ENCODE data around the gene DTX4. TPM values are rescaled to one million over a fixed set of nuclear protein-coding genes. Genes with fewer than 3 reads are reported as not detected.
"Not testable (repeated sequence)": the region's sequence is repeated elsewhere in the genome, so short reads cannot be mapped to it uniquely, and the experiment has no call there.

The DTX4 gene
- polyA plus RNA-seq (ENCODE audit: insufficient read length in 3 of 3), result 10 to 100 TPM; 52.9 to 66.2 (median 53.9) TPM
- long read RNA-seq, donor 1, full-length matches to known transcripts, result 5 of 5 reads
- long read RNA-seq, donor 1, partial matches to known transcripts, result 0 of 5 reads
- long read RNA-seq, donor 1, other reads (novel, unspliced or antisense), result 0 of 5 reads
- long read RNA-seq, donor 2, full-length matches to known transcripts, result 5 of 14 reads
- long read RNA-seq, donor 2, partial matches to known transcripts, result 9 of 14 reads
- long read RNA-seq, donor 2, other reads (novel, unspliced or antisense), result 0 of 14 reads
- long read RNA-seq, donor 3, full-length matches to known transcripts, result 7 of 7 reads
- long read RNA-seq, donor 3, partial matches to known transcripts, result 0 of 7 reads
- long read RNA-seq, donor 3, other reads (novel, unspliced or antisense), result 0 of 7 reads
- long read RNA-seq, donor 4, full-length matches to known transcripts, result 5 of 5 reads
- long read RNA-seq, donor 4, partial matches to known transcripts, result 0 of 5 reads
- long read RNA-seq, donor 4, other reads (novel, unspliced or antisense), result 0 of 5 reads
- long read RNA-seq, donor 5, full-length matches to known transcripts, result 4 of 4 reads
- long read RNA-seq, donor 5, partial matches to known transcripts, result 0 of 4 reads
- long read RNA-seq, donor 5, other reads (novel, unspliced or antisense), result 0 of 4 reads
- long read RNA-seq, donor 6, full-length matches to known transcripts, result 5 of 101 reads
- long read RNA-seq, donor 6, partial matches to known transcripts, result 96 of 101 reads
- long read RNA-seq, donor 6, other reads (novel, unspliced or antisense), result 0 of 101 reads
- long read RNA-seq, donor 7, full-length matches to known transcripts, result 7 of 28 reads
- long read RNA-seq, donor 7, partial matches to known transcripts, result 21 of 28 reads
- long read RNA-seq, donor 7, other reads (novel, unspliced or antisense), result 0 of 28 reads
- long read RNA-seq, donor 8, full-length matches to known transcripts, result 1 of 1 reads
- long read RNA-seq, donor 8, partial matches to known transcripts, result 0 of 1 reads
- long read RNA-seq, donor 8, other reads (novel, unspliced or antisense), result 0 of 1 reads
- long read RNA-seq, donor 9, full-length matches to known transcripts, result 5 of 16 reads
- long read RNA-seq, donor 9, partial matches to known transcripts, result 11 of 16 reads
- long read RNA-seq, donor 9, other reads (novel, unspliced or antisense), result 0 of 16 reads
- long read RNA-seq, donor 10, full-length matches to known transcripts, result 9 of 27 reads
- long read RNA-seq, donor 10, partial matches to known transcripts, result 18 of 27 reads
- long read RNA-seq, donor 10, other reads (novel, unspliced or antisense), result 0 of 27 reads
- long read RNA-seq, donor 11, full-length matches to known transcripts, result 5 of 15 reads
- long read RNA-seq, donor 11, partial matches to known transcripts, result 10 of 15 reads
- long read RNA-seq, donor 11, other reads (novel, unspliced or antisense), result 0 of 15 reads
- long read RNA-seq, donor 12, full-length matches to known transcripts, result 13 of 27 reads
- long read RNA-seq, donor 12, partial matches to known transcripts, result 14 of 27 reads
- long read RNA-seq, donor 12, other reads (novel, unspliced or antisense), result 0 of 27 reads
- long read RNA-seq, donor 13, full-length matches to known transcripts, result 3 of 10 reads
- long read RNA-seq, donor 13, partial matches to known transcripts, result 7 of 10 reads
- long read RNA-seq, donor 13, other reads (novel, unspliced or antisense), result 0 of 10 reads
- long read RNA-seq, donor 14, result 0 reads
- long read RNA-seq, donor 15, full-length matches to known transcripts, result 12 of 29 reads
- long read RNA-seq, donor 15, partial matches to known transcripts, result 17 of 29 reads
- long read RNA-seq, donor 15, other reads (novel, unspliced or antisense), result 0 of 29 reads
- long read RNA-seq, donor 16, full-length matches to known transcripts, result 4 of 10 reads
- long read RNA-seq, donor 16, partial matches to known transcripts, result 6 of 10 reads
- long read RNA-seq, donor 16, other reads (novel, unspliced or antisense), result 0 of 10 reads

DNA sequence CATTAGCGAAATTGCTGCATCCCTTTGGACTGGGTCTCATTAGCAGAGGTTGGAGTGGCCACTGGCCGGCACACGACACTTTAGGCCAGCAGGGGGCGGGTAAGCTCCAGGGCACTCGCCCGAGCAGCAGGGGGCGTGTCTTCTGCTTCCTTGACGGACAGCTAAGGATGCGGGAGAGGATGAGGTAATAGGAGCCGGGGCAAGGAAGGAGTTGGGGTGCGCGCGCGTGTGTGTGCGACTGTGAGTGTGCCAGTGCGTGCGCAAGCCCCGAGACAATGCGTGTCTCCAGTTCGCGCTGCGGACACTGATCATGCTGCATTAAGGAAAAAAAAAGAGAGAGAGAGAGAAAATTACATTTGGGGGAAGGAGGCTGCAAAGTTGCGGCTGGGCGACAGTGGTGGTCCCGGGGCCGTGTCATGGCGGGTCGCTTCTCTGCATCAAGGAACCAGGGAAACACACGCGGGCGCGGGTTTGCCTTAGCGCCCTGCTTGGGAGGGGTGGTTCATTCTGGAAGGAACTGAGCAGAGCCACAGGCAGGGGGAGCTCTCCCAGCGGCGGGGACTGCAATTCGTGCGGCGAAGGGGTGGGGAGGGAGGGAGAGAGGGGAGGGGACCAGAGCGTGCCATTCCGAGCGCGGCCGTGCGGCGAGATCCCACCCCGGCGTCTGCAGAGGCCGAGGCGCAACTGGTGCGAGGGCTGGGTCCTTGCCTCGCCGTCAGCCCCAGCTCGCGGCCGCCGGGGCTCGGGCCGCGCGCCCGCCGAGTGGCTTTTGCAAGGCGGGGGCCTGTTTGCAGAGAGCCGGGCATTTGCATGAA, at the start of gene DTX4:
TSS of gene DTX4 (plus strand) at position 625 of the 815 bp plus-strand sequence. CDS start 464 bp downstream, outside the sequence.
- DNase-seq, result peak; percentile 92

DNA sequence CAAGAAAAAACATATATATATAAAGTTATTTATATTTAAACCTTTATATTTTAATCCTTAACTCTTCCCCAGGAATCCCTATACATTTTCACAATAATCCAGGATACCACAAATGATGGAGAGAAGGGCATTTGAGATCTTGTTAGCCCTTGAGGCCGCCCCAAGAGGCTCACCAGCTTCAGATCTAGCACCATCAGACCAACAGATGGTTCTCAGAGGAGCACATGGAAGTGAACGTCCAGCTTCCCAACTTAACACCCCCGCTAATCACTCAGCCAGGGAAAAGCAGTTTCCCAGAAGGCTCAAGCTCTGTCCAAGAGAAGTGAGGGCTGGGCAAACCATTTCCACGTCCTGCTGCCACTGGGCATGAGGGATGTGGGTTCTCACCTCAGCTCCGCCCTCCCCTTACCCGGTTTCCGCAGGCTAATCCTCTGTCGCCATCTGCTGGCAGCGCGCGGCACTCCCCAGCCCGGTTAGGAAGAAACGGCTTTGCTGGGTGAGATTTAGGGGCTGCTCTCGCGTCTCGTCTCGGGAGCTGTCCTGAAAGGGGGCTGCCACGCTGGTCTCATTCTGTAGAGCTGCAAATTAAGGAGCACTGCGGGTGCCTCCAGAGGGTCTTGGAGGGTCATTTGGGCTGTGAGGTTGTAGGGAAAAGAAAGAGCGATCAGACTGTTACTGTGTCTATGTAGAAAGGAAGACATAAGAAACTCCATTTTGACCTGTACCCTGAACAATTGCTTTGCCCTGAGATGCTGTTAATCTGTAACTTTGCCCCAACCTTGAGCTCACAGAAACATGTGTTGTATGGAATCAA, 36.1 kb upstream of the DTX4 start:
- peak; percentile 81 for DNase-seq

DNA sequence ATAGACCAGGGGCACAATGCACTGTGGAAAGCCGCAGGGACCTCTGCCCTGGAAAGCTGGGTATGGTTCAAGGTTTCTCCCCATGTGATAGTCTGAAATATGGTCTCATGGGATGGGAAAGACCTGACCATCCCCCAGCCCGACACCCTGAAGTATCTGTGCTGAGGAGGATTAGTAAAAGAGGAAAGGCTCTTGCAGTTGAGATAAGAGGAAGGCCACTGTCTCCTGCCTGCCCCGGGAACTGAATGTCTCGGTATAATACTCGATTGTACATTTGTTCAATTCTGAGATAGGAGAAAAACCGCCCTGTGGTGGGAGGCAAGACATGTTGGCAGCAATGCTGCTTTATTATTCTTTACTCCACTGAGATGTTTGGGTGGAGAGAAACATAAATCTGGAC, 35.4 kb upstream of the DTX4 start:
- not testable (repeated sequence) for DNase-seq

DNA sequence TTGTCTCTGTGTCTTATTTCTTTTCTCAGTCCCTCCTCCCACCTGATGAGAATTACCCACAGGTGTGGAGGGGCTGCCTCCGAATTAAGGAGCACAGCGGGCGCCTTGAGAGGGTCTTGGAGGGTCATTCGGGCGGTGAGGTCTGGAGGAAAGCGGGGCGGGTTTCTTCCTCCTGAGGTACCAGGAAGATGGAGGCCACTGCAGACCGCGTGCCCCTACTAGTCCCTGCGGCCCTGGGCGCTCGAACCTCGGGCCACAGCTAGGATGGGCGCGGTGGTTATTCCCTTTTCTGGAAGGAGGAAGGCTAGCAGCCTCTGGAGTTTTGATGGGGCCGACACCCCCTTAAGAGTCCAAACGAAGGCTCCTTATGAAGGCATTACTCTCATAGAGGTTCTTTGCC, 34.7 kb upstream of the DTX4 start:
- DNase-seq, result no peak

DNA sequence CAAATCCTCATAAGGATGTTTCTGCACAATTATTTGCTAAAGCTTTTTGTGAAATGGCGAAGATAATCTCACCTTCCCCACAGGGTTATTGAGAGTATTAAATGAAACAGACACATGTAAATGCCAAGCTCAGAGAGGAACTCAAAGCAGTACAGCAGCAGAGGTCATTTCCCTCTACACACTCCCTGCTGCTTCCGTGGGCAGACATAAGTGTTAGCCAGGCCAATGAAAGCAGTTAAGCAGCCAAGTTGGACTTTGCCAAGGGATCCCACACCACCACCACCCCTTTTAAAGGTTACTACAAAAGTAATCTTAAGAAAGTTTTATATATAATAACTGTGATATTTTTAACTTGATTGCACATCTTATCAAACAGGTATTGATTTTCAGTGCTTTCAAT, 33.3 kb upstream of the DTX4 start:
- DNase-seq, result no peak

DNA sequence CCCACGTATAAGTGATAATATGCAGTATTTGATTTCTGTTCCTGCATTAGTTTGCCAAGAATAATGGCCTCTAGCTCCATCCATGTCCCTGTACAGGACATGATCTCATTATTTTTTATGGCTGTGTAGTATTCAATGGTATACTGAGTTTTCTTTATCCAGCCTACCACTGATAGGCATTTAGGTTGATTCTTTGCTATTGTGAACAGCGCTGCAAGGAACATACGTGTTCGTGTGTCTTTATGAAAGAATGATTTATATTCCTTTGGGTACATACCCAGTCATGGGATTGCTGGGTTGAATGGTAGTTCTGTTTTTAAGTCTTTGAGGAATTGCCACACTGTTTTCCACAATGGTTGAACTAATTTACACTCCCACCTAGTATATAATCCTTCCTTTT, 30.7 kb upstream of the DTX4 start:
- DNase-seq, result no peak

DNA sequence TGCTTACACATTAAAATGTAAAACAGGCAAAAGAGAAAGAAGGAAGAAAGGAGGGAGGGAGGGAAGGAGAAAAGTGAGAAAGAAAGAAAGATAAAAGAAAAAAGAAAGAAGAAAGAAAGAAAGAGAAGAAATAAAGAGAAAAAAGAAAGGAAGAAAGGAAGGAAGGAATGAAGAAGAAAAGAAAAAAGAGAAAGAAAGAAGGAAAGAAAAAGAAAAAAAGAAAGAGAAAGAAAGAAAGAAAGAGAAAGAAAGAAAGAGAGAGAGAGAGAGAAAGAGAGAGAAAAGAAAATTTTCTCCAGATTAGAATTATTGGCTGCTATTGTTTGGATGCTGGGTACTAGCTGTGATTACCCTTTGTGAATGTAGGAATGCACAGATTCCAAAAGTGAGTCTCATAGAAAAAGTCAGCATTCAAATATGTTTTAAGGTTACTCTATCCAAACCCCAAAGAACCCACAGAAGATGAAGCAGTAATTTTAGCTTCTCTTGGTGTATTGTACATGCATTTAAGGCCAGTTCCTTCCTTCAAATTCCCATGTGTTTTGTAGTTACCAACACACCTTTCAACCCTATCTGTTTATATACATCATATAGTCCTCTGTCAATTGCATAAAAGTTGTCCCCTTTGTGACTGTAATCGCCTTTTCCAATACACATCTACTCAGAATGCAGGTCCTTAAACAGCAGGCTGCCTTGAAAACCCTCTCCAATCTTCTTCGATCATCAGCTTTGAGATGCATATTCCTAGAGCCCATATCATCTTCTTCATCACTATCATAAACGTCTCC, 30.1 kb upstream of the DTX4 start:
- no peak for DNase-seq

DNA sequence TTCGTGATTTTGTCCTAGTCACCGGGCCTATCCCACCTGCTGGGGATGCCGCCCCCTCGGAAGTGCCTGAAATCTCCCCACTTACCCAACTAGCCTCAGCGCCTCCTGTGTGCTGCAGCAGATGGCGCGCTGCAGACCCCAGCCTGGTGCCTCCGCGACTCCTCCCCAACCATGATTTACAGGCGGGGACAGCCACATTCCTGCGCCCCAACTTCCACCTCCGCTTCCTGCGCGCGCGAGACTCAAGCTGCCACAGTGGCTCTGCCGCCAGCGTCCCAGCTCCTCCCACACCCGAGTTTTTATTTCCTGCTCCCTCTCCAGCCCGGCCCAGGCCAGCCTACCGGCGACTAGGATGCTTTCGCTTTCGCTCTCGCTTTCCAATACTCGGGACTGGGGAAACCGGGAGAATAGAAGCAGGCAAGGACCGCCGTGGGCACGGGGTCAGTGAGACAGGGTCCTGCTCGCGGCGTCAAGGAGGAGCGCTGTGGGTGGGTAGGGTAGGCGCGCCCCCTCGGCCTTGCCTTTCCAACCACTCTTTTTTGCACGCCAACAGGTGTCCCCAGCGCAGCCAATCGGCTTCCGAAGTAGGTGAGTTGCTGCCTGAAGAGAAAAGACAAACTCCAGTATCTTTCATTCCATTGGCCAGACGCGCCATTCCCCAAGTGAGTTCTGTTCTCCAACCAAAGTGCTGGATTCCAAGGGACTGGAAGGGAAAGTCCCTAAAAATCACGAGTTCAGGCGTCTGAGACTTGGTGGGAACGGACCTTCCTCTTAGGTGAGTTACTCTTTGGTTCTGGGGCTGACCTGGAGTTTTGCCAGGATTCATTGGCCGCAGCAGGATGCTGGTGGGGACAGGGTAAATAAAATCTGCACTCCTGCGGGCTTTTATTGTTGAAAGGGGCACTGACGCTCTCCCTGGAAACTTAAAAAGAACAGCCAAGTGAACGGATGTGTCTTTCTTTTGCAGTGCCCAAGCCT, 29.1 kb upstream of the DTX4 start, which contains the start of gene FAM111A:
TSS of gene FAM111A (plus strand) at position 327 of the 978 bp plus-strand sequence. CDS start 6,017 bp downstream, outside the sequence.
- DNase-seq, result peak; percentile 92

DNA sequence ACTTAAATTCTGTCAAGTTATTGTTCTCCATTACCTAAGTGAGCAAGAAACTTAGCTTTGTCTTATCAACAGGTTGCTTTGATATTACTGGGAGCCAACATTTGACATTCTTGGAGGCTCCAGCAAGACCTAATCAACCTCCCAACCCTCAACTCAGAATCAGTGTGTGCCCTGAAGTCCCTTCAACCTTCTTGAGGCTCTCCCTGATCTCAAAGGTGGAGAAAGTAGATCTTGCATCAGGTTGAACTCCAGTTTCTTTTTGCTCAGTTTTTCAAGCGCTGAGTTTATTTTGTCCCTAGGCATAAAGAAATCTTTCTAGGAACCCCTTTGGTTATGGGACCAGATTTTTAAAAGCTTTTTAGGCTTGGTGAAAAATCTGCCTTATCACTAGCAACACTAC, 27.8 kb upstream of the DTX4 start:
- no peak for DNase-seq

DNA sequence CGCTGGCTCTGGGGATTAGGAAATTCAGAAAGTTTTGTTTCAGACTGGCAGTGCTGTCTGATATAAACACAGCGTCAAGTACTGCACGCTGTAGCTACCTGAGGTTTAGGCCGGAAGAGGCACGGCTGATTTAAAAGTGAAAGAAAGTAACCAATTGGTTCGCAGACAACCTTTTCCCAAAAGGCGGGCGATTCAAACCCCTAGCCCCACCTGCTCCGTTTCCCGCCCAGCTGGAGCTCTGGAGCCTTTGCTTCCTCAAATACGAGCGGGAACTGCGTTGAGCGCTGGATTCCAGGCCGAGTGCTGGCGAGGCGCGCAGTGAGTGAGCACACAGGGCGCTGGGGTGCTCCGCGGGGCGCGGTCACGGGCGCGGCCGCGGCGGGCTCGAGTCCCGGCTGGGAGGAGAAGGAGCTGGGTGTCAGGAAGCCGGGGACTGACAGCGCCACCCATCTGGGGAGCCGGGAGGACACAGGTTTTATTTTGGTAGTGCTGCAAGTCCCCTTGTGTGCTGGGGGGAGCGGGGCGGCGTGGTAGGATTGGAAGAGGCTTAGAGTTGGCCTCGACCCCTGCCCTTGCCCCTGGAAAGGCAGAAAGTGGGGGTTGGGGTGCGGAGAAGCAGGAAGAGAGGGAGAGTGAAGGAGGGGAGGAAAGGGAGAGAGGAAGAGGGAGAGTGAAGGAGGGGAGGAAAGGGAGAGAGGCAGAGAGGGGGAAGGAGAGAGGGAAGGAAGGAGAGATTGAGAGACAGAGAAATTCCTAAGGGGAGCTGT, 27.2 kb upstream of the DTX4 start:
- DNase-seq, result peak; percentile 88

DNA sequence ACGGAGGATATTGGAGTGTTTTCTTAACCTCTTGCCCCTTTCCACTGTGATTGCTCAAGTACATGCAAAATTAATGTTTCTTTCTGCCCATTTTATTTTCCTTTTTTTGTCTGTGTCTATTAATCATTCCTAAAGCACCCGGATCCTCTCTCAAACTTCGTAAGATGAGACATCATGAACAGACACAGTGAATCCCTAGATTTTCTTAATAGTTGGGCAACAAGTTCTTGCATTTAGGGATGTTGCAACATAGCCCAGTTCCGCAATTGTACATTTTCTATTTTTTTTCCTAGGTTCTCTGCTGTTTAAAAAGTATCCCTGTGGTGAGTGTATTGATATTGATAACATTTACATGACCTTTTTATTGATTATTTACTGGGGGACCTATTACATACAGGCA, 26.4 kb upstream of the DTX4 start:
- DNase-seq, result no peak

DNA sequence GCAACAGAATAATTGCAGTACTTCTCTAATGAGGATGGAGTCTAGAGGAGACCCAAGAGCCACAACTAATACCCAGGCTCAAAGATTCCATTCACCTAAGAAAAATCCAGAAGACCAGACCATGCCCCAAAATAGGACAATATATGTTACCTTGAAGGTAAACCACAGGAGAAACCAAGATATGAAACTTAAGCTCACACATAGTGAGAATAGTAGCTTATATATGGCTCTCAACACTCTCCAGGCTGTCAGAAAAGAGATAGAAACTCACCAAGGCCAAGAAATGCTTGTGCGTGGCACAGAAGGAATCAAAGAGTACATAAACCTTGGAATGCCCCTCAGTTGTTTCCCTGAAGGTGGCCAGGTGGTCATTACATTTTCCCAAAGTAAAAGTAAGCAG, 20.2 kb upstream of the DTX4 start:
- DNase-seq, result no peak

DNA sequence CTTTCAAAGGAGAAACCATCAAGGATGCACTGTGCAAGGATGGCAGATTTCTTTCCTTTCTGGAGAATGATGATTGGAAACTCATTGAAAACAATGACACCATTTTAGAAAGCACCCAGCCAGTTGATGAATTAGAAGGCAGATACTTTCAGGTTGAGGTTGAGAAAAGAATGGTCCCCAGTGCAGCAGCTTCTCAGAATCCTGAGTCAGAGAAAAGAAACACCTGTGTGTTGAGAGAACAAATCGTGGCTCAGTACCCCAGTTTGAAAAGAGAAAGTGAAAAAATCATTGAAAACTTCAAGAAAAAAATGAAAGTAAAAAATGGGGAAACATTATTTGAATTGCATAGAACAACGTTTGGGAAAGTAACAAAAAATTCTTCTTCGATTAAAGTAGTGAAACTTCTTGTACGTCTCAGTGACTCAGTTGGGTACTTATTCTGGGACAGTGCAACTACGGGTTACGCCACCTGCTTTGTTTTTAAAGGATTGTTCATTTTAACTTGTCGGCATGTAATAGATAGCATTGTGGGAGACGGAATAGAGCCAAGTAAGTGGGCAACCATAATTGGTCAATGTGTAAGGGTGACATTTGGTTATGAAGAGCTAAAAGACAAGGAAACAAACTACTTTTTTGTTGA, 19.5 kb upstream of the DTX4 start:
- no peak for DNase-seq

DNA sequence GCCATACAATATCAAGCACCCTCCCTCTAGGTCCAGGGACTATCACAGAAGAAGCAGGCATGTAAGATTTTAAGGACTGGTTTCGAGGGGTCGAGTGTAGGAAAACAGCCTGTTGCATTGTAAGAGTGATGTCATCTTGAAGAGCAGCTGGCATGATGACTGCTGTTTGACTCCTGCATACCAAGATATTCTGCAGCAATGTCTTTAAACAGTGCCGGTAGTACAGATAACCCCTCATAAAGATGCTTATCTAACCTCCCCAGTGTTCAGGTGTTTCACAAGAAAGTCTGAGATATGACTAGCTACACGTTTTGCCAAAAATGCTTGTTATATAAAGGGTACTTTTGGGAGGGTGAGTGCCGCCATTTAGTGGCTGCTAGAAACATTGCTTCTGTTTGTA, 17.3 kb upstream of the DTX4 start:
- no peak for DNase-seq

DNA sequence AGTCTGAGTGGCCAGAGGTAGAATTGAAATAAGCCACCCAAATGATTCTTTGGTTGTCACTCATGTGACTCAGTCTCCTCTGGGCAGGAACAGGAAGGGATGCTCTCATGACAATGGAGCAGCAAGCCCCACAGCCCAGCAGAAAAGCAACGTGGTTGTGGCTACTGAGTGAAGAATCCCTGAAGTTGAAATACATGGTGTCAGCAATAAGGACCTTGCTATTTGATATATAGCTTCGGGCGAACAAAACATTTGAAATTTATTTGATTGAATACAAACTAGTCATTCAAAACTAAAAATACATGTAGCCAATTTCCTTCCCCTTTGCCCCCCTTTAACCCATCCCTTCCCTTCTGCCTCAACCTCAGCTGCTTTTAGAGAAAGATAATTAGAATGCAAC, 14.5 kb upstream of the DTX4 start:
- no peak for DNase-seq
